ENCODE data around the gene SNTG2. TPM values are rescaled to one million over a fixed set of nuclear protein-coding genes. Genes with fewer than 3 reads are reported as not detected.

SNTG2 gene
- total RNA-seq, 2 experiments from 2014 or later = not detected

DNA sequence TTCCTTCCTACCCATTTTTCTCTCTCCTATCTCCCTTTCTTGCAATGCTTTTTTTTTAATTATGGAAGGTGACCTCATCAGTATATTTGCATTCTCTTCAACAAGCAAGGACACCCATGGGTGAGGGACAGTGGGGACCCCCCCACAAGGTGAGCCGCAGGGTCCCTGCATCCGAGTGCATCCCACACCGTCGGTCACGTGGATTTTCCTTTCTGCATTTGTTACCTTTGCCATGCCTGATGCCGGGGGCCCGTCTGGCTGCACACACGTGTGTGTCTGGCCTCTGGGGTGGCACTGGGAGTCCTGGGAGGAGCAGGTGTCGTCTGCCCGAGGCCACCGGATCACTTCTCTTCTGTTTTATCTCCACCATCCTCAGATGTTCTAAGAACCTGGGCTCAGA is 30.1 kb upstream of the SNTG2 start:
- H3K4me2 ChIP-seq (ENCODE audit: low read length) = no peak overlapping the region
- H3K4me3 ChIP-seq (ENCODE audit: low read depth, low read length, poor library complexity, severe bottlenecking) = no peak overlapping the region
- no peak for DNase-seq (ENCODE audit: low spot score)
- intact Hi-C loops (cut with micrococcal nuclease; ENCODE audit: unreplicated experiment) = no loop called here
- H4K20me1 ChIP-seq (ENCODE audit: insufficient read depth, low read length) = no peaks in the 10 kb centered on the region
- no peak overlapping the region for H3K27ac ChIP-seq (ENCODE audit: low read depth, low read length, poor library complexity, severe bottlenecking)
- no peaks in the 10 kb centered on the region for H3K79me2 ChIP-seq (ENCODE audit: insufficient read depth, low read depth, low read length)
- TF ChIP-seq, protein P1, sequence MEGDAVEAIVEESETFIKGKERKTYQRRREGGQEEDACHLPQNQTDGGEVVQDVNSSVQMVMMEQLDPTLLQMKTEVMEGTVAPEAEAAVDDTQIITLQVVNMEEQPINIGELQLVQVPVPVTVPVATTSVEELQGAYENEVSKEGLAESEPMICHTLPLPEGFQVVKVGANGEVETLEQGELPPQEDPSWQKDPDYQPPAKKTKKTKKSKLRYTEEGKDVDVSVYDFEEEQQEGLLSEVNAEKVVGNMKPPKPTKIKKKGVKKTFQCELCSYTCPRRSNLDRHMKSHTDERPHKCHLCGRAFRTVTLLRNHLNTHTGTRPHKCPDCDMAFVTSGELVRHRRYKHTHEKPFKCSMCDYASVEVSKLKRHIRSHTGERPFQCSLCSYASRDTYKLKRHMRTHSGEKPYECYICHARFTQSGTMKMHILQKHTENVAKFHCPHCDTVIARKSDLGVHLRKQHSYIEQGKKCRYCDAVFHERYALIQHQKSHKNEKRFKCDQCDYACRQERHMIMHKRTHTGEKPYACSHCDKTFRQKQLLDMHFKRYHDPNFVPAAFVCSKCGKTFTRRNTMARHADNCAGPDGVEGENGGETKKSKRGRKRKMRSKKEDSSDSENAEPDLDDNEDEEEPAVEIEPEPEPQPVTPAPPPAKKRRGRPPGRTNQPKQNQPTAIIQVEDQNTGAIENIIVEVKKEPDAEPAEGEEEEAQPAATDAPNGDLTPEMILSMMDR (conservative IDR thresholded peaks at IDR 0.05; ENCODE audit: low read length) = no peak
- no peak for TF ChIP-seq EZH2phosphoT487 (IDR thresholded peaks at IDR 0.05; ENCODE audit: borderline replicate concordance, low read depth, low read length)
- no peaks in the 10 kb centered on the region for H3K4me1 ChIP-seq (ENCODE audit: insufficient read depth, low read length, poor library complexity, severe bottlenecking)
- no peaks in the 10 kb centered on the region for H3K36me3 ChIP-seq (ENCODE audit: insufficient read depth, low read length)
- H2AFZ ChIP-seq (ENCODE audit: low read length) = no peak overlapping the region
- H3K9me3 ChIP-seq (ENCODE audit: low read length) = no peaks in the 10 kb centered on the region
- ChIA-PET POLR2A (no interaction called here), CTCF (ENCODE audit: unreplicated experiment) (no interaction called here)
- BruUV-seq (replicated peaks) = no TSS peak
- no peaks in the 10 kb centered on the region for H3K9me2 ChIP-seq (ENCODE audit: insufficient read depth, low read length)

DNA sequence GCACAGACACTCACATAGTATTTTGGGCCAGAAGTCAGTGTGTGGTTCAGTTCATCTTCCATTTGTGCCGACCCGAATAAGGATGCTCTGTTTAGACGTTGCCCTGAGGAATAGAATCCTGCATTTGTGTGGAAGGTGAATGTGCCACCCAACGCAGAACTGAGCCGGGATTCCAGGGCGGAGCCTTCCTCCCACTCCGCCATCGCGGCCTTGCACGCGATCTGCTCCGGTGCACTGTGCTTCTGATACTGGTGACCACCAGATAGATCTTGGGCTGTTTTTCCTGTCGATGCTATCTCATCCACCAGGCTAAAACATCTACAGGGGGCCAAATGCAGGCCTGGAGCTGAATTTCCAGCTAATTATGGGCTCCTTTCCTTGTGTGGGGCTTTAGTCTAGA is 29.6 kb upstream of the SNTG2 start:
- DNase-seq (ENCODE audit: low spot score) = no peak
- Histone ChIP-seq H3K9me3 (ENCODE audit: low read length) (no peaks in the 10 kb centered on the region), H4K20me1 (ENCODE audit: insufficient read depth, low read length) (no peaks in the 10 kb centered on the region), H3K79me2 (ENCODE audit: insufficient read depth, low read depth, low read length) (no peaks in the 10 kb centered on the region), H3K4me3 (ENCODE audit: low read depth, low read length, poor library complexity, severe bottlenecking) (no peak overlapping the region), H3K27ac (ENCODE audit: low read depth, low read length, poor library complexity, severe bottlenecking) (no peak overlapping the region), H2AFZ (ENCODE audit: low read length) (no peak overlapping the region), H3K9me2 (ENCODE audit: insufficient read depth, low read length) (no peaks in the 10 kb centered on the region), H3K4me2 (ENCODE audit: low read length) (no peak overlapping the region), H3K36me3 (ENCODE audit: insufficient read depth, low read length) (no peaks in the 10 kb centered on the region), H3K4me1 (ENCODE audit: insufficient read depth, low read length, poor library complexity, severe bottlenecking) (no peaks in the 10 kb centered on the region)
- BruUV-seq (replicated peaks) = no TSS peak
- TF ChIP-seq, protein P1 (conservative IDR thresholded peaks at IDR 0.05; ENCODE audit: low read length) = no peak
- TF ChIP-seq EZH2phosphoT487 (IDR thresholded peaks at IDR 0.05; ENCODE audit: borderline replicate concordance, low read depth, low read length) = no peak
- intact Hi-C loops (cut with micrococcal nuclease; ENCODE audit: unreplicated experiment) = no loop called here
- POLR2A ChIA-PET = no interaction called here
- CTCF ChIA-PET (ENCODE audit: unreplicated experiment) = no interaction called here

DNA sequence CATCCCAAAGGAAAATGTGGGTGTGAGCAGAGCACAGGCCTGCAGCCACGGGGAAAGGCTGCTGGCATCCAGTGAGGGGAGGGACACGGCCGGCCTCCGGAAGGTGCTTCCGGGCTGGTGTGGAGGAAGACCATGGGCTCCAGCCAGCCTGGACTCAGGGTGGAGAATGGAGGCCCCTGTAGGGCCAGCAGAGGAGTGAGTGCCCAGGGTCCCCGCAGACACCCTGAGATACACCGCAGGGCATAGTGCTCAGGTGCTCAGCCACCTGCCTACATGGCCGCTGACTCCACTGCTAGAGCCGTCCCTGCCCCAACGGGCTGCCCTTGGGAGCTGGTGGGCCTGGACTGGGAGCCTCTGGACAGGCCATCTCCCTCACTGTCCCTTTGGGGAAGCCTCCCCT is 28.5 kb upstream of the SNTG2 start:
- ChIA-PET POLR2A (no interaction called here), CTCF (ENCODE audit: unreplicated experiment) (no interaction called here)
- Histone ChIP-seq H3K4me1 (ENCODE audit: insufficient read depth, low read length, poor library complexity, severe bottlenecking) (no peaks in the 10 kb centered on the region), H3K9me3 (ENCODE audit: low read length) (no peaks in the 10 kb centered on the region), H2AFZ (ENCODE audit: low read length) (no peak overlapping the region), H3K27ac (ENCODE audit: low read depth, low read length, poor library complexity, severe bottlenecking) (no peak overlapping the region), H3K9me2 (ENCODE audit: insufficient read depth, low read length) (no peaks in the 10 kb centered on the region), H3K4me2 (ENCODE audit: low read length) (no peak overlapping the region), H3K79me2 (ENCODE audit: insufficient read depth, low read depth, low read length) (no peaks in the 10 kb centered on the region), H4K20me1 (ENCODE audit: insufficient read depth, low read length) (no peaks in the 10 kb centered on the region), H3K36me3 (ENCODE audit: insufficient read depth, low read length) (no peaks in the 10 kb centered on the region), H3K4me3 (ENCODE audit: low read depth, low read length, poor library complexity, severe bottlenecking) (no peak overlapping the region)
- TF ChIP-seq, protein P1 (conservative IDR thresholded peaks at IDR 0.05; ENCODE audit: low read length) = no peak
- no peak for TF ChIP-seq EZH2phosphoT487 (IDR thresholded peaks at IDR 0.05; ENCODE audit: borderline replicate concordance, low read depth, low read length)
- DNase-seq (ENCODE audit: low spot score) = no peak
- intact Hi-C loops (cut with micrococcal nuclease; ENCODE audit: unreplicated experiment) = no loop called here
- no TSS peak for BruUV-seq (replicated peaks)
